Stimulated activated naive B cell treated with anti-CD40 and anti-IgM and Interleukin-4, amounts not matched to agents 10 μg/mL and 1 μg/mL and 100 μg/mL, for 72 hours (primary cell): ENCODE results near the gene OR5B12.
"Not testable (repeated sequence)": the region's sequence is repeated elsewhere in the genome, so short reads cannot be mapped to it uniquely, and the experiment has no call there.

Source experiments
- ATAC-seq, 2 donors: fragments of 150-1000 bp; cut with Tn5 transposase; replicated peaks; 2 replicates each; pipeline ENCODE4 v1.10.0; 2021; ENCODE audit warnings: moderate library complexity in 1 of 2
- DNase-seq: peaks from one replicate; pipeline ENCODE4 v3.0.0; 2021
- H3K27ac Mint-ChIP-seq: one replicate; pipeline ENCODE4 v1.8.0; 2022; ENCODE audit warnings: mild to moderate bottlenecking, mixed read lengths
- H3K27me3 Mint-ChIP-seq, 2 donors: one replicate each; pipeline ENCODE4 v1.8.0; 2022; ENCODE audit warnings: mixed read lengths in 2 of 2
- H3K36me3 Mint-ChIP-seq, 2 donors: one replicate each; pipeline ENCODE4 v1.8.0; 2022; ENCODE audit warnings: mixed read lengths in 2 of 2, mild to moderate bottlenecking in 1 of 2
- H3K4me1 Mint-ChIP-seq, 2 donors: one replicate each; pipeline ENCODE4 v1.8.0; 2022; ENCODE audit warnings: mixed read lengths in 2 of 2, mild to moderate bottlenecking in 1 of 2
- H3K4me3 Mint-ChIP-seq, 2 donors: one replicate each; pipeline ENCODE4 v1.8.0; 2022; ENCODE audit warnings: mild to moderate bottlenecking in 2 of 2, mixed read lengths in 2 of 2, moderate library complexity in 1 of 2
- H3K9me3 Mint-ChIP-seq, 2 donors: one replicate each; pipeline ENCODE4 v1.8.0; 2022; ENCODE audit warnings: mixed read lengths in 2 of 2, mild to moderate bottlenecking in 1 of 2

The OR5B12 gene

DNA sequence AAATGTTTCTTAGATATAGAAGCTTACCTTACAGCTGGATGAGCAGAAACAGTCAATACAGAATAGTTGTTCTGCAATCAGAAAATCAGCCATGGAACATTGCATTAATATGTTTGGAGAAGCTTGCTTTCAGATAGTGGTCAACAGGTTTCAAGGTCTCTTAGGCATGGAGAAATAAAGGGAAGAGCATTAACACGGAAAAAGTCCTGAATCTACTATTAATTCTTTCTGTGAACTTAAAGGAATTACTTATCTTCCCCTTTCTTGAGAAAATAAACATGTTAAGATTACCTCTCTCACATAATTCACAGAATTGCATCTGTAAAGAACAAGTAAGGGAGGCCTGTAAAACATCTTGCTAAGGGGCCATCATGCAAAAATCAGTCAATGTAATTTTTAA is 35.3 kb downstream of the OR5B12 start, which contains the start of gene OR5B3:
Gene OR5B3 (minus strand): TSS at position 101 of the 400 bp plus-strand sequence. CDS start 3,465 bp downstream, outside the sequence.
- H3K27me3 Mint-ChIP-seq = peaks cover 21 to 23% of the 10 kb centered on the region in 2 donors
- peaks cover 2 to 8% of the 10 kb centered on the region in 2 donors for H3K36me3 Mint-ChIP-seq
- ATAC-seq = no peak
- H3K9me3 Mint-ChIP-seq = peaks cover 14 to 23% of the 10 kb centered on the region in 2 donors
- no peak within 1 kb of the TSS for H3K4me3 Mint-ChIP-seq
- no peaks in the 10 kb centered on the region for H3K4me1 Mint-ChIP-seq
- no peak within 1 kb of the TSS for H3K27ac Mint-ChIP-seq
- no peak for DNase-seq

DNA sequence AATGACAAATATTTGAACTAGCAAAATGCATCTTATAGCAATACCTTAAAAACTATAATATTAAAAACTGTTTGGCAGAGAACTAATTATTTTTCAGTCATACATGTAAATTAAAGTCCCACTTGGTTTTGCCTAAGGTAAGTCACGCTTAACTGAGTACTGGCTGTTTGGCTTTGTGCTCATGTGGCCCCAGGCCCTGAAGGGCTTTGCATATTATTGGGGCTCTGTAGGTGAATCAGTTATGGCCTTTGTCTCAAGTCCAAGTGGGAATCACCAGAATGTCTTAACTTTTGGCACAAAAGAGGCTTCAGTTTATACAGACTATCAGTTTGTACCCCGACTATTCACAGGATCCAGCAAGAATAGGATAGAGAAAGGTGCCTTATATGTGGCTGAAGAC is 42.4 kb downstream of the OR5B12 start:
- not testable (repeated sequence) for H3K4me1 Mint-ChIP-seq, H3K4me3 Mint-ChIP-seq, ATAC-seq, H3K36me3 Mint-ChIP-seq, DNase-seq, H3K27ac Mint-ChIP-seq
- peaks cover 15 to 33% of the 10 kb centered on the region in 2 donors for H3K27me3 Mint-ChIP-seq
- H3K9me3 Mint-ChIP-seq = peaks cover 5 to 11% of the 10 kb centered on the region in 2 donors

DNA sequence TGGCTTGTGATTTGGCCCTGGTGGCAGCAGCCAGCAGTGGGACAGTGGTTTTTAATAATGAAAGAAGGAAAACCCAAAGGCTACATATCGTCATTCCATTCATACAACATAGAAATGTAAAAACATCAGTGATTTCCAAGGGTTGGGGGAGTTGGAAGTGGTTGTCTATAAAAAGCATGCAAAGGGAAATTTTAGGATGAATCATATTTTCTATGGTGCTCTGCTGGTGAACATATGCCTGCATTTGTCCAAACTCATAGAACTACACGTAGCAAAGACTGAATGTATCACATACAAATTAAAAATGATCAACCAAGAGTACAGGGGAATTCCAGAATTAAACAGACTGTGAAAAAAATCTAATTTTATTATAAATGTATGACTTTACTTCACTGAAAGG is 46.5 kb downstream of the OR5B12 start:
- no peak for DNase-seq
- H3K27ac Mint-ChIP-seq = no peak overlapping the region
- H3K27me3 Mint-ChIP-seq = peaks cover 7 to 21% of the 10 kb centered on the region in 2 donors
- peaks cover 4 to 6% of the 10 kb centered on the region in 2 donors for H3K4me1 Mint-ChIP-seq
- H3K36me3 Mint-ChIP-seq = peaks cover 2 to 8% of the 10 kb centered on the region in 2 donors
- no peak overlapping the region for H3K4me3 Mint-ChIP-seq
- peaks cover 9 to 14% of the 10 kb centered on the region in 2 donors for H3K9me3 Mint-ChIP-seq
- no peak for ATAC-seq

DNA sequence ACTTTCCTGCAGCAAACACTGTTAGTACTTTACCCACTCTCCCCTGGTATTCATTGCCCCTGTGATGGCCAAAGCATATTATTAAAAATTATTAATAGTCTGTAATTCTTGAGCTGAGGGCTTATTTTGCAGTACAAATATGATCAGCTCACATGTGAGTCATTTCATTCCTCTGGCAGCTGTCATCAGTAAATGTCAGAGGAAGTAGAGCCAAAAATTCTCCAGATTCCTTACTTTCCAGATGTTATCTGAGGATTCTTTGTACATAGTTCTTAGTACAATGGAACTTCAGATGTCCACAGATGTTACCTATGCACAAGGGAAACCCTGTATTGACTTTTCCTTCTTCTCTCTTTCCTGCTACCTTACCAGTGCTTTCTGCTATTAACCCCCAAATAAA is 47.8 kb downstream of the OR5B12 start:
- Mint-ChIP-seq H3K9me3 (peaks cover 9 to 14% of the 10 kb centered on the region in 2 donors), H3K4me1 (peaks cover 4 to 6% of the 10 kb centered on the region in 2 donors), H3K27me3 (peaks cover 6 to 20% of the 10 kb centered on the region in 2 donors), H3K36me3 (peaks cover 2 to 8% of the 10 kb centered on the region in 2 donors), H3K4me3 (no peak overlapping the region), H3K27ac (no peak overlapping the region)
- ATAC-seq = no peak
- DNase-seq = no peak

DNA sequence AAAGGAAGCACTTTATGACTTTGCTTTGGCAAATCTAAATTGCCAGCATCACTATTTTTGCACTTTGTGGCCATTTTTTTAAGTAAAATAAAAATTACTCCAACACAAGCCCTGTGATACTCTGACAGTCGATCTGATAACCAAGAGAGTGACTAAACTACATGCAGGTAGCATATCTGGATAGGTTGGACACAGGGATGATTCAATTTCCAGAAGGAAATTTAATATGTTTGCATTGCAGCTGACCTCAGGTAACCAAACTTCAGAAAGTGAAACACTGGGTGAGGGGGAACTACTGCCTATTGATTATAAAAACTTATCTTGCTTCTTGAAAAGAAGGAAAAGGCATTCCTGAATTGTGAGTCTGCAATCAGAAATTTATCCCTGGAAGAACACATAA is 49.3 kb downstream of the OR5B12 start:
- no peak for ATAC-seq
- H3K4me1 Mint-ChIP-seq = peaks cover 4 to 6% of the 10 kb centered on the region in 2 donors
- no peak overlapping the region for H3K4me3 Mint-ChIP-seq
- DNase-seq = no peak
- no peak overlapping the region for H3K27ac Mint-ChIP-seq
- peaks cover 6 to 14% of the 10 kb centered on the region in 2 donors for H3K27me3 Mint-ChIP-seq
- H3K36me3 Mint-ChIP-seq = peaks cover 2 to 8% of the 10 kb centered on the region in 2 donors
- H3K9me3 Mint-ChIP-seq = peaks cover 9 to 14% of the 10 kb centered on the region in 2 donors

DNA sequence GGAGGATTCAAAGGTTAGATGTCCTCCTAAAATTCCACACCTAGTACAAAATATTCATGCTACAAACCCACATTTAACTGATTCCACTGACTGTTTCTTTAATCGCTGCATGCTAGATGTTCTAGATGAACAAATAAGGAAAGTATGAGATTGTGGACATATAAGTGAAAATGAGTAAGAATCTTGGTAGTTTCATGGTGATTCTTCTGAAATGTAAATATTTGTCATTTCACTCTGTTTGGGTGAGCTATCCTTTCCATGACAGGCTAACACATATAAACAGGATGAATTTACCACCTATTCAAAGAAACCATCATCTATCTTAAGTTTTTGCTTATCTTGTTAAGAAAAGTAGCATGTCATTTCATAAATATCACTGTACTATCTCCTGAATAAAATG is 50.2 kb downstream of the OR5B12 start:
- H3K4me3 Mint-ChIP-seq = no peak overlapping the region
- H3K36me3 Mint-ChIP-seq = peaks cover 2 to 8% of the 10 kb centered on the region in 2 donors
- H3K4me1 Mint-ChIP-seq = peaks cover 4 to 6% of the 10 kb centered on the region in 2 donors
- H3K9me3 Mint-ChIP-seq = peaks cover 9 to 14% of the 10 kb centered on the region in 2 donors
- peaks cover 6 to 12% of the 10 kb centered on the region in 2 donors for H3K27me3 Mint-ChIP-seq
- DNase-seq (no peak), ATAC-seq (no peak)
- no peak overlapping the region for H3K27ac Mint-ChIP-seq

DNA sequence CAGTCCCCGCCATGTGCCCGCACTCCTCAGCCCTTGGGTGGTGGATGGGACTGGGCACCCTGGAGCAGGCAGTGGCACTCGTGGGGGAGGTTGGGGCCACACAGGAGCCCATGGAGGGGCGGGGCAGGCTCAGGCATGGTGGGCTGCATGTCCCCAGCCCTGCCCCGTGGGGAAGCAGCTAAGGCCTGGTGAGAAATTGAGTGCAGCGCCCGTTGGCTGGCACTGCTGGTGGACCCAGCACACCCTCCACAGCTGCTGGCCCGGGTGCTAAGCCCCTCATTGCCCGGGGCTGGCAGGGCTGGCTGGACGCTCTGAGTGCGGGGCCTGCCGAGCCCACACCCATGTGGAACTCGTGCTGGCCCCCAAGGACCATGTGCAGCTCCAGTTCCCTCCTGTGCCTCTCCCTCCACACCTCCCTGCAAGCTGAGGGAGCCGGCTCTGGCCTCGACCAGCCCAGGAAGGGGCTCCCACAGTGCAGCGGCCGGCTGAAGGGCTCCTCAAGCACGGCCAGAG is 51.4 kb downstream of the OR5B12 start:
- ATAC-seq (no peak), DNase-seq (no peak)
- peaks cover 2 to 7% of the 10 kb centered on the region in 2 donors for H3K36me3 Mint-ChIP-seq
- peaks cover 3 to 4% of the 10 kb centered on the region in 2 donors for H3K4me1 Mint-ChIP-seq
- H3K27me3 Mint-ChIP-seq = peaks cover 6% of the 10 kb centered on the region in 2 donors
- peaks cover 11 to 13% of the 10 kb centered on the region in 2 donors for H3K9me3 Mint-ChIP-seq
- H3K27ac Mint-ChIP-seq = no peak overlapping the region
- no peak overlapping the region for H3K4me3 Mint-ChIP-seq
